B cell (primary cell): ENCODE results near the gene DUSP18.

Source experiments
- EZH2 ChIP-seq: IDR thresholded peaks from 2 replicates; pipeline ENCODE4 v1.6.1; 2012; ENCODE audit warnings: borderline replicate concordance, low read depth, mild to moderate bottlenecking, moderate library complexity, low read length; ENCODE audit not compliant: insufficient read depth, poor library complexity, severe bottlenecking
- TF ChIP-seq, protein P1 (sequence below): fragments of 200-600 bp; IDR thresholded peaks from one replicate; pipeline ENCODE4 v1.8.0; 2022; ENCODE audit warnings: antibody characterized with exemption, mild to moderate bottlenecking

DNA sequence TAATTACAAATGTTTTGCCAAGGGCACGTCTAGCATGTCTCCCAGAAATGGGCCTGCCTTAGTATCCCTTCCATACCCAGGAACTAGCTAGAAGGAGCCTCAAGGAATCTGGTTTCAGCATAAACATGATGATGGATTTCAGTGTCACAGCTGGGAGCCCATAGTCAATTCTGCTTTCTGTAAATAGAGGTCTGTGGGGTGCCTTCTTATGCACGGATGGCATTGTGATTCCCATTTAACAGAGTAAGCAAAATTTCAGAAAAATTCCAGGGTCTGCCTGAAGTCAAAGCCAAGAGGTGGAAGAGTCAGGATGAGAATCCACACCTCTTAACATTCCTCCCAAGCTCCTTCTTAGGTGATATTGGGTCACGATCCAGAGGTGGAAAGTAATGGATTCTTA lies 12.1 kb downstream of the DUSP18 start:
- TF ChIP-seq, protein P1, sequence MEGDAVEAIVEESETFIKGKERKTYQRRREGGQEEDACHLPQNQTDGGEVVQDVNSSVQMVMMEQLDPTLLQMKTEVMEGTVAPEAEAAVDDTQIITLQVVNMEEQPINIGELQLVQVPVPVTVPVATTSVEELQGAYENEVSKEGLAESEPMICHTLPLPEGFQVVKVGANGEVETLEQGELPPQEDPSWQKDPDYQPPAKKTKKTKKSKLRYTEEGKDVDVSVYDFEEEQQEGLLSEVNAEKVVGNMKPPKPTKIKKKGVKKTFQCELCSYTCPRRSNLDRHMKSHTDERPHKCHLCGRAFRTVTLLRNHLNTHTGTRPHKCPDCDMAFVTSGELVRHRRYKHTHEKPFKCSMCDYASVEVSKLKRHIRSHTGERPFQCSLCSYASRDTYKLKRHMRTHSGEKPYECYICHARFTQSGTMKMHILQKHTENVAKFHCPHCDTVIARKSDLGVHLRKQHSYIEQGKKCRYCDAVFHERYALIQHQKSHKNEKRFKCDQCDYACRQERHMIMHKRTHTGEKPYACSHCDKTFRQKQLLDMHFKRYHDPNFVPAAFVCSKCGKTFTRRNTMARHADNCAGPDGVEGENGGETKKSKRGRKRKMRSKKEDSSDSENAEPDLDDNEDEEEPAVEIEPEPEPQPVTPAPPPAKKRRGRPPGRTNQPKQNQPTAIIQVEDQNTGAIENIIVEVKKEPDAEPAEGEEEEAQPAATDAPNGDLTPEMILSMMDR = no peak
- TF ChIP-seq EZH2 = no peak
